K562 (cell line): ENCODE results near the gene NRCAM. TPM values are rescaled to one million over a fixed set of nuclear protein-coding genes. Genes with fewer than 3 reads are reported as not detected.

Experiments
- ATAC-seq: fragments of 200-7000 bp; cut with Tn5 transposase; 3 replicates; pipeline ENCODE4 v1.9.1; 2020; ENCODE audit warnings: moderate library complexity
- BruUV-seq: library from RNA; stranded (reverse); fragments of 400-500 nt; replicated peaks from 2 replicates; lab custom pipeline; 2021; lab: Mats Ljungman, UMichigan
- CTCF ChIA-PET: fragments of 300-600 bp; formaldehyde crosslinking; extraction: SDS; loops from one replicate; lab custom pipeline; 2021; ENCODE audit warnings: low intra/inter-chr PET ratio; lab: Yijun Ruan, JAX
- POLR2A ChIA-PET: fragments of 300-600, 350-650 bp; sonication (Branson Sonifier 250); formaldehyde crosslinking; extraction: SDS; loops from one replicate; lab custom pipeline; 2021; ENCODE audit warnings: antibody characterized with exemption, inconsistent platforms; lab: Yijun Ruan, JAX
- DNase-seq, 4 experiments: peaks; one replicate each; pipeline versions ENCODE4 v3.0.0 to v3.0.0-alpha.2; 2011 to 2018; ENCODE audit warnings: low spot score in 3 of 4, mixed read lengths in 3 of 4; ENCODE audit errors: extremely low read depth in 1 of 4
- FAIRE-seq: peaks from 2 replicates; lab custom pipeline; 2011; peaks lifted over from hg19 to GRCh38; lab: Jason Lieb, UNC
- H2AFZ ChIP-seq: 2 replicates; pipeline ENCODE4 v1.6.0; 2011; ENCODE audit warnings: low read depth, low read length, control low read depth, inconsistent platforms
- H3K27ac ChIP-seq: fragments of 200-600 bp; 3 replicates; pipeline ENCODE4 v1.8.0; 2011; ENCODE audit warnings: low read depth, mild to moderate bottlenecking, control low read depth, inconsistent platforms, low read length, moderate library complexity, mixed read lengths; ENCODE audit errors: extremely low read depth
- H3K27me3 ChIP-seq, 2 experiments: fragments of 300-600 bp in 1 of 2; 2 replicates in 1 of 2; 3 replicates in 1 of 2; pipeline versions ENCODE4 v1.6.0 to v1.8.0; 2011; ENCODE audit warnings: inconsistent platforms in 2 of 2, low read length in 2 of 2, mild to moderate bottlenecking in 1 of 2, mixed read lengths in 1 of 2, moderate library complexity in 1 of 2; ENCODE audit not compliant: control insufficient read depth in 2 of 2, insufficient read depth in 2 of 2
- H3K36me3 ChIP-seq: fragments of 300-600 bp; 3 replicates; pipeline ENCODE4 v1.8.0; 2011; ENCODE audit warnings: mild to moderate bottlenecking, low read length, inconsistent platforms; ENCODE audit not compliant: control insufficient read depth, insufficient read depth
- H3K4me1 ChIP-seq, 2 experiments: fragments of 200-600 bp in 1 of 2; replicated peaks in 1 of 2; 2 replicates in 1 of 2; 3 replicates in 1 of 2; pipeline versions ENCODE4 v1.5.1 to v1.8.0; 2011; ENCODE audit warnings: inconsistent platforms in 2 of 2, low read length in 2 of 2, mild to moderate bottlenecking in 1 of 2, mixed read lengths in 1 of 2, moderate library complexity in 1 of 2; ENCODE audit not compliant: control insufficient read depth in 2 of 2, insufficient read depth in 2 of 2
- H3K4me2 ChIP-seq: 2 replicates; pipeline ENCODE4 v1.6.1; 2011; ENCODE audit warnings: low read length, control low read depth, inconsistent platforms, mixed read lengths; ENCODE audit not compliant: insufficient read depth
- H3K4me3 ChIP-seq: fragments of 200-600 bp; sonication (generic), shearing (Covaris generic); 2 replicates; pipeline ENCODE4 v1.5.1; 2016; ENCODE audit warnings: control low read depth, inconsistent platforms
- H3K79me2 ChIP-seq: fragments of 200-600 bp; 3 replicates; pipeline ENCODE4 v1.8.0; 2011; ENCODE audit warnings: low read length, inconsistent platforms; ENCODE audit not compliant: control insufficient read depth, insufficient read depth
- H3K9ac ChIP-seq, 2 experiments: 2 replicates each; pipeline versions ENCODE4 v1.6.0 to v1.6.1; 2011; ENCODE audit warnings: low read depth in 2 of 2, low read length in 2 of 2, control low read depth in 1 of 2, inconsistent platforms in 1 of 2, mild to moderate bottlenecking in 1 of 2, mixed read lengths in 1 of 2; ENCODE audit not compliant: insufficient read depth in 1 of 2
- H3K9me1 ChIP-seq: one replicate; pipeline ENCODE4 v1.6.0; 2011; ENCODE audit warnings: inconsistent platforms, mild to moderate bottlenecking, low read length, moderate library complexity; ENCODE audit not compliant: control insufficient read depth, insufficient read depth
- H3K9me3 ChIP-seq: replicated peaks from 2 replicates; pipeline ENCODE4 v1.5.1; 2011; ENCODE audit warnings: low read depth, low read length, inconsistent platforms; ENCODE audit not compliant: control insufficient read depth, insufficient read depth
- H4K20me1 ChIP-seq: replicated peaks from 2 replicates; pipeline ENCODE4 v1.6.1; 2011; ENCODE audit warnings: low read length, inconsistent platforms, mixed read lengths; ENCODE audit not compliant: control insufficient read depth, insufficient read depth
- KLF6 ChIP-seq: fragments of 250-450 bp; sonication (Bioruptor Pico); IDR thresholded peaks from 2 replicates; pipeline ENCODE4 v1.4.0; 2020; ENCODE audit warnings: mild to moderate bottlenecking, moderate library complexity, borderline replicate concordance
- SPI1 ChIP-seq: IDR thresholded peaks from 2 replicates; pipeline ENCODE4 v1.6.1; 2011; ENCODE audit warnings: low read depth, low read length, control low read depth, borderline replicate concordance
- WGBS: fragments of 100-300 bp; shearing (Covaris generic); methylation state at CpG from one replicate; pipeline ENCODE4 v1.1.6; 2016; ENCODE audit warnings: low coverage, mixed read lengths; ENCODE audit not compliant: insufficient coverage; ENCODE audit errors: missing lambda C conversion rate; 5-methylcytosine and 5-hydroxymethylcytosine counted together
- in situ Hi-C: fragments of 300-500 bp; cut with MboI; formaldehyde crosslinking; loops from 4 replicates; pipeline ENCODE4 v1.15.0; 2018; ENCODE audit warnings: inconsistent platforms, mixed read lengths
- intact Hi-C: fragments of 100-400 bp; cut with micrococcal nuclease; formaldehyde crosslinking; loops from 2 replicates; pipeline ENCODE4 v1.14.2; 2022
- polyA plus RNA-seq, 8 experiments: library from polyadenylated mRNA; depleted of rRNA in 4 of 8; stranded (reverse) in 5 of 8; unstranded in 3 of 8; fragments of >200 nt; fragmentation: Nextera tagmentation in 2 of 8; fragmentation: Illumina TruSeq in 1 of 8; extraction: Ambion mirVana in 2 of 8; extraction: Trizol in 1 of 8; gene quantifications; 2 replicates each; pipeline versions ENCODE4 v1.2.1 to v1.2.3, GENCODE V29; 2011 to 2014; ENCODE audit warnings: inconsistent platforms in 1 of 8, missing spikeins in 1 of 8
- total RNA-seq, 7 experiments: library from RNA; depleted of rRNA in 6 of 7; stranded (reverse); fragments of >200 nt in 6 of 7; fragmentation: Illumina TruSeq in 2 of 7; extraction: Trizol in 2 of 7; gene quantifications; 2 replicates each; pipeline versions ENCODE4 v1.2.1 to v1.2.3, GENCODE V29; 2011 to 2021; ENCODE audit warnings: low replicate concordance in 1 of 7
- TF ChIP-seq, protein P1 (sequence below), 2 experiments: fragments of 250-450 bp in 1 of 2; fragments of 450-650 bp in 1 of 2; sonication (Bioruptor Pico) in 1 of 2; IDR thresholded peaks; 2 replicates each; pipeline versions ENCODE4 v1.6.1 to v1.8.0; 2016 to 2021; ENCODE audit warnings: mild to moderate bottlenecking in 2 of 2, moderate library complexity in 2 of 2, missing compliant biosample characterization in 1 of 2, missing genetic modification characterization in 1 of 2

NRCAM gene
- total and polyA plus RNA-seq, 9 of the 15 experiments (the other 6 are each of a cell fraction or from before 2014, with no cell fraction given) = 0.03 to 0.54 (median 0.12) TPM; not detected in 1

DNA sequence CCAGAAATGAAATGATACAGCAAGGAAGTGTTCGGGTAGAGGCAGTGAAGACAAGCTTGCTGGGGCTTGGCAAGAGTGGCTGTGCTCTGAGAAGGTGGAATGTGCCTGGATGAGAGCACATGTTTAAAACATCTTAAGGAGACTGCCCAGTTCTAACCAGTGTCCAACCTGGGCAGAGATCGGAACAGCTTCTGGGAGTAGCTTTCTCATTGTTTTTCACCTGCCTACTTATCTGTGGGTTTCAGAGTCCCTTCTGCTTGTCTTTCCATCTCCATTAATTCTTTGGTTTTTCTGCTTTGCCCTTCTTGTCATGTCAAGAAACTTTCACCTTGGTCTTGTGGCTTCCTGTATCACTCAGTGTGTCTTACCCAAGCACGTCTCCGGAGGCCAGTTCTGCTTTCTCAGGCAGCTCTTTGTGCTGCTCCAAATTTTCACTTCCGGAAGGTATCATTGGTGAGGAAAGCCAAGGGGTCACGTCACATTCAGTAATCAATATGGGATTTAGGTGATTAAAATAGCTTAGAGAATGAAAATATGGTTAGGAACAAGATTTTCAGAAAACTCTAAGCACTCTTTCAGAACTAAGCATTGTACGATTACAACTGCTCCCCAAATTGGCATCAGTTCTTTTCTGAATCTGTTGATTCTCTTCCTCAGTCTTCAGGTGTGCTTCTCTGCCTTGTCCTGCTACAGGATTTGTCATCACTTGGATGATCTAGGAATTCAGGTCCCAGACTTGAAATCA is 320.6 kb downstream of the NRCAM start:
- Histone ChIP-seq H4K20me1 (no peaks in the 10 kb centered on the region), H3K4me2 (no peak overlapping the region), H3K27me3 (peaks cover 0 to 3% of the 10 kb centered on the region in 2 experiments; a peak in 1 of 5 replicates), H2AFZ (peak overlapping the region; percentile 6; the same call in 1 of the 2 replicates), H3K4me1 (no peaks in the 10 kb centered on the region; a peak in 1 of 5 replicates), H3K36me3 (no peaks in the 10 kb centered on the region), H3K27ac (no peak overlapping the region), H3K9ac (no peak overlapping the region), H3K9me3 (no peaks in the 10 kb centered on the region), H3K4me3 (no peak overlapping the region), H3K9me1 (no peaks in the 10 kb centered on the region), H3K79me2 (no peaks in the 10 kb centered on the region)
- no TSS peak for BruUV-seq
- intact Hi-C loops (no loop called here), in situ Hi-C loops (loop anchor here (25.0 kb wide), 2 partner anchors 398 to 923 kb away; partner anchors contain the start of gene CBLL1)
- 43% methylated on average over 7 of the region's 7 CpGs for WGBS
- peak; percentile 53; the same call in 1 of the 2 replicates for TF ChIP-seq SPI1
- TF ChIP-seq, protein P1, sequence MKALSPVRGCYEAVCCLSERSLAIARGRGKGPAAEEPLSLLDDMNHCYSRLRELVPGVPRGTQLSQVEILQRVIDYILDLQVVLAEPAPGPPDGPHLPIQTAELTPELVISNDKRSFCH (CRISPR knock-in tag; IDR thresholded peaks at IDR 0.05) = no peak
- TF ChIP-seq, protein P1 (tag; IDR thresholded peaks at IDR 0.05) = no peak
- TF ChIP-seq KLF6 (CRISPR knock-in tag) = no peak
- FAIRE-seq (no peak), DNase-seq (no peak), ATAC-seq (no peak)
- ChIA-PET POLR2A (no interaction called here), CTCF (no interaction called here)
